ENCODE results near the gene CDY2B. TPM values are rescaled to one million over a fixed set of nuclear protein-coding genes. Genes with fewer than 3 reads are reported as not detected.
"Not testable (repeated sequence)": the region's sequence is repeated elsewhere in the genome, so short reads cannot be mapped to it uniquely, and the experiment has no call there.

The CDY2B gene
- polyA plus RNA-seq, 1 of the 3 experiments (the other 2 are of a cell fraction): not detected

- H3K27me3 ChIP-seq (ENCODE audit: insufficient read depth); DNase-seq; CTCF ChIA-PET; H3K27ac ChIP-seq (ENCODE audit: low read depth in 2 of 2, low read length in 1 of 2); H3K9me3 ChIP-seq; H3K36me3 ChIP-seq (replicated peaks in 1 of 2; ENCODE audit: control insufficient read depth in 1 of 2, insufficient read depth in 2 of 2, low read length in 1 of 2); H4K20me1 ChIP-seq (ENCODE audit: insufficient read depth); H3K9me2 ChIP-seq; H3K79me2 ChIP-seq (ENCODE audit: insufficient read depth); H2AFZ ChIP-seq (ENCODE audit: low read depth); H3K4me1 ChIP-seq (ENCODE audit: control insufficient read depth in 1 of 2, insufficient read depth in 2 of 2, low read depth in 1 of 2, low read length in 1 of 2); H3K4me2 ChIP-seq; H3K4me3 ChIP-seq (ENCODE audit: low read depth in 2 of 2, low read length in 1 of 2); POLR2A ChIA-PET; H3K9ac ChIP-seq; H3F3A ChIP-seq (replicated peaks; ENCODE audit: insufficient read depth): not testable (repeated sequence)
- WGBS (ENCODE audit: low lambda C conversion rate): no CpG with 5 or more reads among the region's 3 CpGs
Observed at GRCh38 chrY:17871194-17871903, 8.7 kb downstream of the CDY2B start.

GRCh38 chrY:17870737-17871136 is 9.3 kb downstream of the CDY2B start:
- H3K27ac ChIP-seq (ENCODE audit: low read depth in 2 of 2, low read length in 1 of 2); H3K4me1 ChIP-seq (ENCODE audit: control insufficient read depth in 1 of 2, insufficient read depth in 2 of 2, low read depth in 1 of 2, low read length in 1 of 2); H3K9me2 ChIP-seq; H3K79me2 ChIP-seq (ENCODE audit: insufficient read depth); H3F3A ChIP-seq (replicated peaks; ENCODE audit: insufficient read depth); H4K20me1 ChIP-seq (ENCODE audit: insufficient read depth); POLR2A ChIA-PET; H2AFZ ChIP-seq (ENCODE audit: low read depth); H3K27me3 ChIP-seq (ENCODE audit: insufficient read depth); DNase-seq; H3K4me3 ChIP-seq (ENCODE audit: low read depth in 2 of 2, low read length in 1 of 2); H3K36me3 ChIP-seq (replicated peaks in 1 of 2; ENCODE audit: control insufficient read depth in 1 of 2, insufficient read depth in 2 of 2, low read length in 1 of 2); H3K9ac ChIP-seq; H3K9me3 ChIP-seq; H3K4me2 ChIP-seq; CTCF ChIA-PET: not testable (repeated sequence)
- WGBS (ENCODE audit: low lambda C conversion rate): no CpG with 5 or more reads among the region's 3 CpGs

GRCh38 chrY:17867850-17868249 is 12.2 kb downstream of the CDY2B start:
- H3K9me2 ChIP-seq; H3K4me3 ChIP-seq (ENCODE audit: low read depth in 2 of 2, low read length in 1 of 2); H3K9ac ChIP-seq; H3K36me3 ChIP-seq (replicated peaks in 1 of 2; ENCODE audit: control insufficient read depth in 1 of 2, insufficient read depth in 2 of 2, low read length in 1 of 2); H2AFZ ChIP-seq (ENCODE audit: low read depth); POLR2A ChIA-PET; DNase-seq; H3K79me2 ChIP-seq (ENCODE audit: insufficient read depth); H3K27me3 ChIP-seq (ENCODE audit: insufficient read depth); H3K27ac ChIP-seq (ENCODE audit: low read depth in 2 of 2, low read length in 1 of 2); H4K20me1 ChIP-seq (ENCODE audit: insufficient read depth); H3F3A ChIP-seq (replicated peaks; ENCODE audit: insufficient read depth); H3K4me1 ChIP-seq (ENCODE audit: control insufficient read depth in 1 of 2, insufficient read depth in 2 of 2, low read depth in 1 of 2, low read length in 1 of 2); H3K4me2 ChIP-seq; CTCF ChIA-PET; H3K9me3 ChIP-seq: not testable (repeated sequence)
- no CpG with 5 or more reads among the region's 4 CpGs for WGBS (ENCODE audit: low lambda C conversion rate)

GRCh38 chrY:17860634-17861033 is 19.4 kb downstream of the CDY2B start:
- H3K27ac ChIP-seq (ENCODE audit: low read depth in 2 of 2, low read length in 1 of 2); H3K4me3 ChIP-seq (ENCODE audit: low read depth in 2 of 2, low read length in 1 of 2); H3K9ac ChIP-seq; H3K4me2 ChIP-seq; CTCF ChIA-PET; H3K9me2 ChIP-seq; H2AFZ ChIP-seq (ENCODE audit: low read depth); DNase-seq; H3K27me3 ChIP-seq (ENCODE audit: insufficient read depth); H3K36me3 ChIP-seq (replicated peaks in 1 of 2; ENCODE audit: control insufficient read depth in 1 of 2, insufficient read depth in 2 of 2, low read length in 1 of 2); H3F3A ChIP-seq (replicated peaks; ENCODE audit: insufficient read depth); H4K20me1 ChIP-seq (ENCODE audit: insufficient read depth); H3K79me2 ChIP-seq (ENCODE audit: insufficient read depth); POLR2A ChIA-PET; H3K9me3 ChIP-seq; H3K4me1 ChIP-seq (ENCODE audit: control insufficient read depth in 1 of 2, insufficient read depth in 2 of 2, low read depth in 1 of 2, low read length in 1 of 2): not testable (repeated sequence)
- no CpG with 5 or more reads among the region's 3 CpGs for WGBS (ENCODE audit: low lambda C conversion rate)

GRCh38 chrY:17856963-17857848 is 22.8 kb downstream of the CDY2B start:
- H3F3A ChIP-seq (replicated peaks; ENCODE audit: insufficient read depth); H3K4me2 ChIP-seq; H2AFZ ChIP-seq (ENCODE audit: low read depth); H3K9me2 ChIP-seq; H3K4me1 ChIP-seq (ENCODE audit: control insufficient read depth in 1 of 2, insufficient read depth in 2 of 2, low read depth in 1 of 2, low read length in 1 of 2); H3K36me3 ChIP-seq (replicated peaks in 1 of 2; ENCODE audit: control insufficient read depth in 1 of 2, insufficient read depth in 2 of 2, low read length in 1 of 2); H3K4me3 ChIP-seq (ENCODE audit: low read depth in 2 of 2, low read length in 1 of 2); H3K9ac ChIP-seq; H3K27ac ChIP-seq (ENCODE audit: low read depth in 2 of 2, low read length in 1 of 2); H4K20me1 ChIP-seq (ENCODE audit: insufficient read depth); H3K79me2 ChIP-seq (ENCODE audit: insufficient read depth); CTCF ChIA-PET; H3K27me3 ChIP-seq (ENCODE audit: insufficient read depth); DNase-seq; POLR2A ChIA-PET; H3K9me3 ChIP-seq: not testable (repeated sequence)
- no CpG with 5 or more reads among the region's 10 CpGs for WGBS (ENCODE audit: low lambda C conversion rate)

- H3K9ac ChIP-seq; H3K4me1 ChIP-seq (ENCODE audit: control insufficient read depth in 1 of 2, insufficient read depth in 2 of 2, low read depth in 1 of 2, low read length in 1 of 2); H3K79me2 ChIP-seq (ENCODE audit: insufficient read depth); H2AFZ ChIP-seq (ENCODE audit: low read depth); H3F3A ChIP-seq (replicated peaks; ENCODE audit: insufficient read depth); POLR2A ChIA-PET; H3K9me2 ChIP-seq; DNase-seq; H3K27me3 ChIP-seq (ENCODE audit: insufficient read depth); H3K4me3 ChIP-seq (ENCODE audit: low read depth in 2 of 2, low read length in 1 of 2); H3K9me3 ChIP-seq; H4K20me1 ChIP-seq (ENCODE audit: insufficient read depth); H3K4me2 ChIP-seq; H3K36me3 ChIP-seq (replicated peaks in 1 of 2; ENCODE audit: control insufficient read depth in 1 of 2, insufficient read depth in 2 of 2, low read length in 1 of 2); H3K27ac ChIP-seq (ENCODE audit: low read depth in 2 of 2, low read length in 1 of 2); CTCF ChIA-PET: not testable (repeated sequence)
- WGBS (ENCODE audit: low lambda C conversion rate): no CpG with 5 or more reads among the region's 3 CpGs
Observed at GRCh38 chrY:17856508-17856907, 23.5 kb downstream of the CDY2B start.
